GM18867 (cell line): ENCODE results near the gene MKNK1.
A peak's percentile ranks its signal among the peaks of the same experiment; 100 is the strongest.

Source experiments
- ATAC-seq: cut with Tn5 transposase; IDR thresholded peaks from one replicate; pipeline ENCODE4 v1.9.1; 2021; ENCODE audit warnings: mild to moderate bottlenecking, moderate library complexity; ENCODE audit not compliant: unreplicated experiment

MKNK1 gene

GRCh38 chr1:46544561-46545240 is 59.4 kb downstream of the MKNK1 start:
- no peak for ATAC-seq

GRCh38 chr1:46543761-46544560 is 60.1 kb downstream of the MKNK1 start:
- ATAC-seq, result no peak

- ATAC-seq, result no peak
These were observed 60.7 kb downstream of the MKNK1 start for GRCh38 chr1:46543382-46543760.

- ATAC-seq, result no peak
These were observed 64.1 kb downstream of the MKNK1 start for GRCh38 chr1:46539972-46540371.

- ATAC-seq, result no peak
These were observed 65.9 kb downstream of the MKNK1 start for GRCh38 chr1:46538147-46538546.

- ATAC-seq, result no peak
These were observed 66.4 kb downstream of the MKNK1 start for GRCh38 chr1:46537651-46538050.

- no peak for ATAC-seq
These were observed 67.5 kb downstream of the MKNK1 start for GRCh38 chr1:46536527-46536926.

GRCh38 chr1:46535063-46535462 is 69.0 kb downstream of the MKNK1 start:
- ATAC-seq, result no peak

- ATAC-seq, result peak; percentile 50
These were observed 70.7 kb downstream of the MKNK1 start for GRCh38 chr1:46533179-46533864.

- peak; percentile 58 for ATAC-seq
These were observed 71.4 kb downstream of the MKNK1 start for GRCh38 chr1:46532498-46533178.

- no peak for ATAC-seq
These were observed 72.0 kb downstream of the MKNK1 start for GRCh38 chr1:46532095-46532494.

- no peak for ATAC-seq
These were observed 73.2 kb downstream of the MKNK1 start for GRCh38 chr1:46530791-46531409.

- no peak for ATAC-seq
These were observed 73.8 kb downstream of the MKNK1 start for GRCh38 chr1:46530311-46530710.

GRCh38 chr1:46529031-46529630 is 74.9 kb downstream of the MKNK1 start:
- ATAC-seq, result no peak

- ATAC-seq, result no peak
These were observed 75.6 kb downstream of the MKNK1 start for GRCh38 chr1:46528297-46528955.

- peak; percentile 60 for ATAC-seq
These were observed 76.4 kb downstream of the MKNK1 start for GRCh38 chr1:46527474-46528296.

GRCh38 chr1:46526691-46527291 is 77.3 kb downstream of the MKNK1 start:
- ATAC-seq, result no peak

GRCh38 chr1:46526013-46526690 is 77.9 kb downstream of the MKNK1 start:
- no peak for ATAC-seq
